Hepatocyte (in vitro differentiated cells): ENCODE data around the gene RAB3C.

ENCODE experiments used
- EZH2 ChIP-seq: fragments of 200-600 bp; sonication (generic); IDR thresholded peaks from 2 replicates; pipeline ENCODE4 v1.6.1; 2016; ENCODE audit warnings: antibody characterized with exemption, mild to moderate bottlenecking, borderline replicate concordance
- EZH2phosphoT487 ChIP-seq: fragments of 200-600 bp; sonication (generic); IDR thresholded peaks from one replicate; pipeline ENCODE4 v1.6.1; 2018; ENCODE audit warnings: antibody characterized with exemption, mild to moderate bottlenecking, low read depth, moderate library complexity; ENCODE audit not compliant: unreplicated experiment, severe bottlenecking
- TF ChIP-seq, protein P1 (sequence below): fragments of 200-600 bp; sonication (generic); IDR thresholded peaks from 2 replicates; pipeline ENCODE4 v1.5.1; 2016; ENCODE audit warnings: antibody characterized with exemption, mild to moderate bottlenecking; ENCODE audit not compliant: poor library complexity

DNA sequence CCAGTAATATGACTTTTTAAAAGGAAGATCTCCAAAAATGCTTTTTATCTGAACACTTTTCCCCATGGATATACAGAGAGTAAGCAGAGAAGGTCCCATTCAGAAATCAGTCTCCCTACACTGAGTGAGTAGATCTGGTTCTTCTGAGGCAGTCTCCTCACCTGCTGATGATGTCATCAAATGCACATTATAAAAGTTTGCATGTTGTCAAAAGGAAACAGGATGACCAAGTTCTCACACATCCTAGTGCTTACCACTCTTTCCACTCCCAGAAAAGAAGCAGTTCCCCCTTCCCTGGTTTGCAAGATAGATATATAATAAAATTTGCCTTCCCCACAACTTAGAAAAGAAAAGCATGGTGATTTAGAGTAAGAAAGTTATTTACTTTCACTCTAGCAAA lies 180.5 kb downstream of the RAB3C start:
- TF ChIP-seq, protein P1, sequence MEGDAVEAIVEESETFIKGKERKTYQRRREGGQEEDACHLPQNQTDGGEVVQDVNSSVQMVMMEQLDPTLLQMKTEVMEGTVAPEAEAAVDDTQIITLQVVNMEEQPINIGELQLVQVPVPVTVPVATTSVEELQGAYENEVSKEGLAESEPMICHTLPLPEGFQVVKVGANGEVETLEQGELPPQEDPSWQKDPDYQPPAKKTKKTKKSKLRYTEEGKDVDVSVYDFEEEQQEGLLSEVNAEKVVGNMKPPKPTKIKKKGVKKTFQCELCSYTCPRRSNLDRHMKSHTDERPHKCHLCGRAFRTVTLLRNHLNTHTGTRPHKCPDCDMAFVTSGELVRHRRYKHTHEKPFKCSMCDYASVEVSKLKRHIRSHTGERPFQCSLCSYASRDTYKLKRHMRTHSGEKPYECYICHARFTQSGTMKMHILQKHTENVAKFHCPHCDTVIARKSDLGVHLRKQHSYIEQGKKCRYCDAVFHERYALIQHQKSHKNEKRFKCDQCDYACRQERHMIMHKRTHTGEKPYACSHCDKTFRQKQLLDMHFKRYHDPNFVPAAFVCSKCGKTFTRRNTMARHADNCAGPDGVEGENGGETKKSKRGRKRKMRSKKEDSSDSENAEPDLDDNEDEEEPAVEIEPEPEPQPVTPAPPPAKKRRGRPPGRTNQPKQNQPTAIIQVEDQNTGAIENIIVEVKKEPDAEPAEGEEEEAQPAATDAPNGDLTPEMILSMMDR = no peak
- TF ChIP-seq EZH2 (no peak), EZH2phosphoT487 (no peak)
